IMR-90 (cell line): ENCODE measurements around the gene DRD4. TPM values are rescaled to one million over a fixed set of nuclear protein-coding genes. Genes with fewer than 3 reads are reported as not detected.
A peak's percentile ranks its signal among the peaks of the same experiment; 100 is the strongest.

Experiments
- ATAC-seq: fragments of 200-7000 bp; cut with Tn5 transposase; 2 replicates; pipeline ENCODE4 v1.9.1; 2020; ENCODE audit warnings: low read depth, mild to moderate bottlenecking, moderate library complexity
- BruUV-seq: library from RNA; stranded (reverse); fragments of 400-500 nt; replicated peaks from 2 replicates; lab custom pipeline; 2021; lab: Mats Ljungman, UMichigan
- CTCF ChIA-PET: fragments of 300-600 bp; formaldehyde crosslinking; extraction: SDS; loops from one replicate; lab custom pipeline; 2021; ENCODE audit warnings: antibody characterized with exemption; lab: Yijun Ruan, JAX
- POLR2A ChIA-PET: fragments of 300-600 bp; sonication (Branson Sonifier 250); formaldehyde crosslinking; loops from one replicate; lab custom pipeline; 2022; ENCODE audit warnings: antibody characterized with exemption; ENCODE audit not compliant: unreplicated experiment; lab: Charles Lee
- DNase-seq: peaks from one replicate; pipeline ENCODE4 v3.0.0; 2013
- H2AFZ ChIP-seq: replicated peaks from 2 replicates; pipeline ENCODE3; 2013; ENCODE audit warnings: low read length, mild to moderate bottlenecking; ENCODE audit not compliant: poor library complexity
- H2AK5ac ChIP-seq: 2 replicates; pipeline ENCODE4 v1.6.1; 2013; ENCODE audit warnings: low read depth, low read length, inconsistent platforms
- H2AK9ac ChIP-seq: replicated peaks from 2 replicates; pipeline ENCODE3; 2013; ENCODE audit warnings: mild to moderate bottlenecking, low read depth, low read length, moderate library complexity; ENCODE audit not compliant: poor library complexity
- H2BK120ac ChIP-seq: 2 replicates; pipeline ENCODE4 v1.6.1; 2013; ENCODE audit warnings: low read depth, low read length, inconsistent platforms
- H2BK15ac ChIP-seq: 3 replicates; pipeline ENCODE4 v1.6.1; 2013; ENCODE audit warnings: low read depth, low read length, inconsistent platforms
- H2BK20ac ChIP-seq: 2 replicates; pipeline ENCODE4 v1.6.1; 2013; ENCODE audit warnings: low read depth, mild to moderate bottlenecking, inconsistent platforms, low read length, moderate library complexity
- H2BK5ac ChIP-seq: 2 replicates; pipeline ENCODE4 v1.6.1; 2013; ENCODE audit warnings: mild to moderate bottlenecking, low read depth, low read length, inconsistent platforms; ENCODE audit not compliant: poor library complexity, severe bottlenecking
- H3K14ac ChIP-seq: replicated peaks from 2 replicates; pipeline ENCODE4 v1.6.1; 2013; ENCODE audit warnings: low read depth, low read length, inconsistent platforms
- H3K18ac ChIP-seq: 2 replicates; pipeline ENCODE4 v1.6.1; 2013; ENCODE audit warnings: low read depth, low read length, control low read depth
- H3K23ac ChIP-seq: 2 replicates; pipeline ENCODE4 v1.6.1; 2013; ENCODE audit warnings: low read depth, low read length, inconsistent platforms
- H3K27ac ChIP-seq: 2 replicates; pipeline ENCODE4 v1.5.1; 2013; ENCODE audit warnings: mild to moderate bottlenecking, control low read depth, low read length; ENCODE audit not compliant: insufficient read depth
- H3K27me3 ChIP-seq: 2 replicates; pipeline ENCODE4 v1.6.1; 2013; ENCODE audit warnings: low read length; ENCODE audit not compliant: control insufficient read depth, insufficient read depth
- H3K36me3 ChIP-seq: 2 replicates; pipeline ENCODE4 v1.6.1; 2013; ENCODE audit warnings: low read length, mixed read lengths; ENCODE audit not compliant: control insufficient read depth, insufficient read depth
- H3K4ac ChIP-seq: 2 replicates; pipeline ENCODE4 v1.6.1; 2013; ENCODE audit warnings: low read depth, low read length, inconsistent platforms
- H3K4me1 ChIP-seq: 2 replicates; pipeline ENCODE4 v1.6.1; 2013; ENCODE audit warnings: low read length, mixed read lengths; ENCODE audit not compliant: control insufficient read depth, insufficient read depth
- H3K4me2 ChIP-seq: 2 replicates; pipeline ENCODE4 v1.6.1; 2013; ENCODE audit warnings: low read depth, mild to moderate bottlenecking, control low read depth, low read length, moderate library complexity
- H3K4me3 ChIP-seq: 2 replicates; pipeline ENCODE4 v1.5.1; 2013; ENCODE audit warnings: low read depth, mild to moderate bottlenecking, control low read depth, low read length, moderate library complexity; ENCODE audit not compliant: insufficient read depth
- H3K56ac ChIP-seq: 2 replicates; pipeline ENCODE4 v1.6.1; 2013; ENCODE audit warnings: low read length, inconsistent platforms; ENCODE audit not compliant: insufficient read depth; ENCODE audit errors: extremely low read depth
- H3K79me1 ChIP-seq, 2 experiments: 2 replicates each; pipeline ENCODE4 v1.6.1; 2013; ENCODE audit warnings: low read length in 2 of 2, inconsistent platforms in 1 of 2, low read depth in 1 of 2
- H3K9ac ChIP-seq: 2 replicates; pipeline ENCODE4 v1.6.1; 2013; ENCODE audit warnings: low read depth, low read length, control low read depth
- H3K9me1 ChIP-seq: 2 replicates; pipeline ENCODE4 v1.6.1; 2013; ENCODE audit warnings: low read length, inconsistent platforms; ENCODE audit not compliant: insufficient read depth
- H3K9me3 ChIP-seq: 2 replicates; pipeline ENCODE4 v1.6.1; 2013; ENCODE audit warnings: low read length; ENCODE audit not compliant: control insufficient read depth, insufficient read depth
- H4K20me1 ChIP-seq: 2 replicates; pipeline ENCODE4 v1.6.1; 2013; ENCODE audit warnings: low read length, inconsistent platforms; ENCODE audit not compliant: insufficient read depth
- H4K5ac ChIP-seq: 2 replicates; pipeline ENCODE4 v1.6.1; 2013; ENCODE audit warnings: mild to moderate bottlenecking, low read depth, low read length, control low read depth
- H4K8ac ChIP-seq, 2 experiments: 2 replicates each; pipeline ENCODE4 v1.6.1; 2013; ENCODE audit warnings: low read depth in 2 of 2, low read length in 2 of 2, control low read depth in 1 of 2, inconsistent platforms in 1 of 2
- H4K91ac ChIP-seq: 2 replicates; pipeline ENCODE4 v1.6.1; 2013; ENCODE audit warnings: low read depth, low read length, inconsistent platforms; ENCODE audit not compliant: insufficient read depth
- CEBPB ChIP-seq: IDR thresholded peaks from 2 replicates; pipeline ENCODE4 v1.6.1; 2012; ENCODE audit warnings: low read depth, low read length, improper control_type of control experiment
- CHD1 ChIP-seq: IDR thresholded peaks from 2 replicates; pipeline ENCODE4 v1.6.1; 2012; ENCODE audit warnings: low read depth, low read length, improper control_type of control experiment
- CTCF ChIP-seq: conservative IDR thresholded peaks from 2 replicates; pipeline ENCODE4 v1.5.1; 2012; ENCODE audit warnings: mild to moderate bottlenecking, low read depth, low read length, improper control_type of control experiment
- FOS ChIP-seq: fragments of 150-350 bp; IDR thresholded peaks from 2 replicates; pipeline ENCODE4 v1.6.1; 2016; ENCODE audit warnings: low read depth, low read length
- MAFK ChIP-seq: IDR thresholded peaks from 2 replicates; pipeline ENCODE4 v1.6.1; 2012; ENCODE audit warnings: low read depth, low read length, improper control_type of control experiment
- MAZ ChIP-seq: IDR thresholded peaks from 2 replicates; pipeline ENCODE4 v1.6.1; 2012; ENCODE audit warnings: low read depth, mild to moderate bottlenecking, low read length, improper control_type of control experiment, moderate library complexity, borderline replicate concordance
- MXI1 ChIP-seq: IDR thresholded peaks from 2 replicates; pipeline ENCODE4 v1.6.1; 2012; ENCODE audit warnings: low read depth, mild to moderate bottlenecking, low read length, moderate library complexity, borderline replicate concordance
- NFE2L2 ChIP-seq: fragments of 150-350 bp; IDR thresholded peaks from 2 replicates; pipeline ENCODE4 v1.6.1; 2016; ENCODE audit warnings: low read depth, mild to moderate bottlenecking, low read length
- POLR2A ChIP-seq: IDR thresholded peaks from 2 replicates; pipeline ENCODE4 v1.6.1; 2012; ENCODE audit warnings: mild to moderate bottlenecking, low read depth, low read length
- RAD21 ChIP-seq: IDR thresholded peaks from 2 replicates; pipeline ENCODE4 v1.6.1; 2012; ENCODE audit warnings: low read length, improper control_type of control experiment
- RCOR1 ChIP-seq: IDR thresholded peaks from 2 replicates; pipeline ENCODE4 v1.6.1; 2012; ENCODE audit warnings: mild to moderate bottlenecking, low read length, improper control_type of control experiment; ENCODE audit not compliant: insufficient replicate concordance
- RFX5 ChIP-seq: IDR thresholded peaks from 2 replicates; pipeline ENCODE4 v1.8.0; 2012; ENCODE audit warnings: low read depth, mild to moderate bottlenecking, low read length, moderate library complexity
- SMC3 ChIP-seq: fragments of 150-350 bp; IDR thresholded peaks from 2 replicates; pipeline ENCODE4 v1.6.1; 2016; ENCODE audit warnings: low read depth, mild to moderate bottlenecking, antibody characterized with exemption, low read length, moderate library complexity
- WGBS, 2 experiments: methylation state at CpG; one replicate each; pipeline versions ENCODE4 v1.1.5 to v1.1.7; 2013; ENCODE audit warnings: missing lambda C conversion rate in 2 of 2; ENCODE audit not compliant: insufficient read length in 1 of 2; ENCODE audit errors: extremely low coverage in 2 of 2; 5-methylcytosine and 5-hydroxymethylcytosine counted together
- dilution Hi-C: fragments of 300-500 bp; cut with HindIII; formaldehyde crosslinking; loops from one replicate; pipeline ENCODE4 v1.14.3; 2018; ENCODE audit warnings: low sequenced_read_pairs; ENCODE audit not compliant: unreplicated experiment
- in situ Hi-C: fragments of 300-500 bp; cut with MboI; formaldehyde crosslinking; loops from 3 replicates; pipeline ENCODE4 v1.14.3; 2019; ENCODE audit warnings: low sequenced_read_pairs, inconsistent platforms, mixed read lengths
- intact Hi-C: fragments of 100-400 bp; cut with micrococcal nuclease; formaldehyde crosslinking; loops from 2 replicates; pipeline ENCODE4 v1.10.0; 2022
- polyA plus RNA-seq, 3 experiments: library from polyadenylated mRNA; depleted of rRNA; stranded (reverse); fragments of >200 nt; gene quantifications; 2 replicates each; pipeline ENCODE4 v1.2.3, GENCODE V29; 2012; ENCODE audit warnings: low replicate concordance in 1 of 3
- total RNA-seq: library from RNA; depleted of rRNA; stranded (reverse); fragments of >200 nt; gene quantifications from 2 replicates; pipeline ENCODE4 v1.2.3, GENCODE V29; 2012
- TF ChIP-seq, protein P1 (sequence below): fragments of 150-350 bp; IDR thresholded peaks from 2 replicates; pipeline ENCODE4 v1.6.1; 2017; ENCODE audit warnings: mild to moderate bottlenecking, antibody characterized with exemption, low read length, low read depth
- TF ChIP-seq, protein P2 (sequence below): fragments of 150-350 bp; IDR thresholded peaks from 2 replicates; pipeline ENCODE4 v1.6.1; 2016; ENCODE audit warnings: low read depth, mild to moderate bottlenecking, low read length, moderate library complexity, borderline replicate concordance

The DRD4 gene
- total and polyA plus RNA-seq, 2 of the 4 experiments (the other 2 are of a cell fraction): not detected

DNA sequence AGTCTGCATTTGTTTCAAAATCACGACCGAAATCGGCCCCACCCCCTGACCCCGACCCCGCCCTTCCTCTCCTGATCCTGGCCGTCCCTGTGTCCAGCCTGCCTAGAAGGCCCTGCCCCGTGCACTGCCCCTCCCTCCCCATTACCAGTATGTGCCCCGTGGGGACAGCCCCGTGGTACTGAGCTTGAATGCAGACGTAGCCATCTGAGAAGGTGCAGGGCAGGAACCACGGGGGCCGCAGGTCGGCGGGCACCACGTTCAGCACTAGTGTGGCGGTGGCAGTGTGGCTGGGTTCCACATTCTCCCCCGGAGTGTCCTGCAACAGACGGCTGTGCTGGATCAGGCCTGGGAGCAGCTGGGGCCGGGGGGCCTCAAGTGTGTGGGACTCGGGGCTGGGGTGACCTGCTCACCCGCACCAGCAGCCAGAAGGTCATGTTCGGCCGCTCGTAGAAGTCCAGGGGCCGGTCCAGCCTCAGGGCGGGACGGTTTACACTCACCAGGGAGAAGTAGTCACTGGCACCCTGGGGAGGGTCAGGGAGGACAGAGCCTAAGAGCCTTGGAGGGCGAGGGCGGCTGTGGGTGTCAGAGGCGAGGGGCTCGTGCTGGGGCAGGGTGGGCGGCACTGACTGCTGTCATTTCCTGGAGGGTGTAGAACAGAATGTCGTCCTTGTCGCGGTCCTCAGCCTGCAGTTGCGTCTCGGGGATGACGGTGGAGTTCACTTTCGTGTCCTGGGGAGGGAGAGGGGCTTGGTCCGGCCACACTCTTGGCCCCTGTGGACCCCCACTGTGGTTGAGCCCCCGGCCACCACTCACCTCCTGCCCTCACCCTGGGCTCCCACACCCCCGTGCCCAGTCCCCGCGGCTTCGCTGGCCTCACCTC, 15.9 kb upstream of the DRD4 start:
- ChIA-PET CTCF (no interaction called here), POLR2A (no interaction called here)
- Histone ChIP-seq H4K8ac (no peak overlapping the region), H3K4ac (no peak overlapping the region), H3K14ac (no peak overlapping the region), H3K23ac (no peak overlapping the region), H2AK5ac (no peak overlapping the region), H4K5ac (no peak overlapping the region), H3K56ac (no peak overlapping the region), H3K27me3 (no peaks in the 10 kb centered on the region), H2AK9ac (peak overlapping the region; percentile 37), H3K4me2 (no peak overlapping the region), H3K36me3 (peaks cover 6% of the 10 kb centered on the region; the same call in 1 of the 2 replicates), H3K18ac (no peak overlapping the region), H3K9ac (no peak overlapping the region), H2AFZ (no peak overlapping the region), H3K27ac (no peak overlapping the region), H4K91ac (no peak overlapping the region), H2BK20ac (no peak overlapping the region), H4K20me1 (no peaks in the 10 kb centered on the region; the same call in 1 of the 2 replicates), H2BK15ac (no peak overlapping the region), H3K4me1 (no peaks in the 10 kb centered on the region), H3K9me1 (0 out of 2 replicates have a peak, but pooled peaks cover 3% of the 10 kb centered on the region), H2BK120ac (no peak overlapping the region), H2BK5ac (no peak overlapping the region), H3K79me1 (peaks cover 2 to 18% of the 10 kb centered on the region in 2 experiments; a peak in 1 of 4 replicates), H3K9me3 (no peaks in the 10 kb centered on the region), H3K4me3 (no peak overlapping the region)
- no TSS peak for BruUV-seq
- in situ Hi-C loops (no loop called here), dilution Hi-C loops (no loop called here), intact Hi-C loops (no loop called here)
- DNase-seq (no peak), ATAC-seq (no peak)
- 70% methylated on average over 24 of the region's 45 CpGs; no CpG with 5 or more reads in 1 of the 2 experiments for WGBS, 2 experiments
- TF ChIP-seq FOS: no peak
- TF ChIP-seq CEBPB: no peak
- TF ChIP-seq RFX5: no peak
- no peak for TF ChIP-seq MAZ
- TF ChIP-seq RAD21: no peak
- TF ChIP-seq, protein P1, sequence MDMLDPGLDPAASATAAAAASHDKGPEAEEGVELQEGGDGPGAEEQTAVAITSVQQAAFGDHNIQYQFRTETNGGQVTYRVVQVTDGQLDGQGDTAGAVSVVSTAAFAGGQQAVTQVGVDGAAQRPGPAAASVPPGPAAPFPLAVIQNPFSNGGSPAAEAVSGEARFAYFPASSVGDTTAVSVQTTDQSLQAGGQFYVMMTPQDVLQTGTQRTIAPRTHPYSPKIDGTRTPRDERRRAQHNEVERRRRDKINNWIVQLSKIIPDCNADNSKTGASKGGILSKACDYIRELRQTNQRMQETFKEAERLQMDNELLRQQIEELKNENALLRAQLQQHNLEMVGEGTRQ: no peak
- no peak for TF ChIP-seq POLR2A
- TF ChIP-seq RCOR1: no peak
- no peak for TF ChIP-seq NFE2L2
- TF ChIP-seq MXI1: no peak
- TF ChIP-seq SMC3: no peak
- TF ChIP-seq, protein P2, sequence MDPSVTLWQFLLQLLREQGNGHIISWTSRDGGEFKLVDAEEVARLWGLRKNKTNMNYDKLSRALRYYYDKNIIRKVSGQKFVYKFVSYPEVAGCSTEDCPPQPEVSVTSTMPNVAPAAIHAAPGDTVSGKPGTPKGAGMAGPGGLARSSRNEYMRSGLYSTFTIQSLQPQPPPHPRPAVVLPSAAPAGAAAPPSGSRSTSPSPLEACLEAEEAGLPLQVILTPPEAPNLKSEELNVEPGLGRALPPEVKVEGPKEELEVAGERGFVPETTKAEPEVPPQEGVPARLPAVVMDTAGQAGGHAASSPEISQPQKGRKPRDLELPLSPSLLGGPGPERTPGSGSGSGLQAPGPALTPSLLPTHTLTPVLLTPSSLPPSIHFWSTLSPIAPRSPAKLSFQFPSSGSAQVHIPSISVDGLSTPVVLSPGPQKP: no peak
- TF ChIP-seq CHD1: no peak
- no peak for TF ChIP-seq MAFK
- no peak for TF ChIP-seq CTCF
